GM20000 (cell line): Measurements from ENCODE around the gene PCSK7.

Source experiments
- DNase-seq: peaks from one replicate; pipeline ENCODE4 v3.0.0; 2012; ENCODE audit warnings: low spot score
- CTCF ChIP-seq: IDR thresholded peaks from 2 replicates; pipeline ENCODE4 v1.5.1; 2012; ENCODE audit warnings: mild to moderate bottlenecking, control low read depth; ENCODE audit errors: extremely low read depth, missing control alignments

Gene PCSK7

GRCh38 chr11:117248341-117248740, 16.5 kb upstream of the PCSK7 start:
- no peak for TF ChIP-seq CTCF
- no peak for DNase-seq

GRCh38 chr11:117239295-117239694, 7.4 kb upstream of the PCSK7 start:
- no peak for TF ChIP-seq CTCF
- DNase-seq = no peak

- no peak for DNase-seq
- TF ChIP-seq CTCF = no peak
Measured at GRCh38 chr11:117238221-117238620, 6.3 kb upstream of the PCSK7 start.

GRCh38 chr11:117232911-117233409, 1.1 kb upstream of the PCSK7 start:
- peak; percentile 60 for DNase-seq
- no peak for TF ChIP-seq CTCF

- TF ChIP-seq CTCF = peak; percentile 88
Measured at GRCh38 chr11:117232092-117232878, 412 bp upstream of the PCSK7 start, which contains the start of gene RNF214. Gene RNF214 (plus strand): TSS chr11:117232671. CDS start chr11:117234273, 1,602 bp downstream.

GRCh38 chr11:117230999-117231841, 653 bp downstream of the PCSK7 start:
- no peak for DNase-seq
- no peak for TF ChIP-seq CTCF

More at GRCh38 chr11:117232092-117232878, 412 bp upstream of the PCSK7 start, which contains the start of gene RNF214:
- peak; percentile 100 for DNase-seq
